AG09309 (cell line): ENCODE measurements around the gene CDK14.

Source experiments
- DNase-seq: peaks from one replicate; pipeline ENCODE4 v3.0.0-alpha.2; 2010; ENCODE audit warnings: low read depth
- H3K4me3 ChIP-seq: 2 replicates; pipeline ENCODE4 v1.5.1; 2011; ENCODE audit warnings: mild to moderate bottlenecking, low read depth, low read length, moderate library complexity; ENCODE audit not compliant: control insufficient read depth
- CTCF ChIP-seq: IDR thresholded peaks from 2 replicates; pipeline ENCODE4 v1.5.1; 2011; ENCODE audit warnings: mild to moderate bottlenecking, low read depth, low read length, inconsistent platforms; ENCODE audit not compliant: insufficient read depth, control insufficient read depth; ENCODE audit errors: missing control alignments

Gene CDK14

GRCh38 chr7:91251877-91252276 is 655.8 kb downstream of the CDK14 start:
- no peak for DNase-seq
- no peak overlapping the region for H3K4me3 ChIP-seq
- no peak for TF ChIP-seq CTCF
